Tongue (tissue), 2 donors: Measurements from ENCODE around the gene CACNA1E. TPM values are rescaled to one million over a fixed set of nuclear protein-coding genes. Genes with fewer than 3 reads are reported as not detected.
A peak's percentile ranks its signal among the peaks of the same experiment; 100 is the strongest.
"Not testable (repeated sequence)": the region's sequence is repeated elsewhere in the genome, so short reads cannot be mapped to it uniquely, and the experiment has no call there.

ENCODE experiments used
- DNase-seq: peaks from one replicate; pipeline ENCODE4 v3.0.0-alpha.2; 2015
- total RNA-seq: library from RNA; depleted of rRNA; stranded (reverse); fragments of >200 nt; gene quantifications from one replicate; pipeline ENCODE4 v1.2.3, GENCODE V29; 2014

CACNA1E gene
- total RNA-seq, 1 donor from 2014 or later = 0.41 TPM

DNA sequence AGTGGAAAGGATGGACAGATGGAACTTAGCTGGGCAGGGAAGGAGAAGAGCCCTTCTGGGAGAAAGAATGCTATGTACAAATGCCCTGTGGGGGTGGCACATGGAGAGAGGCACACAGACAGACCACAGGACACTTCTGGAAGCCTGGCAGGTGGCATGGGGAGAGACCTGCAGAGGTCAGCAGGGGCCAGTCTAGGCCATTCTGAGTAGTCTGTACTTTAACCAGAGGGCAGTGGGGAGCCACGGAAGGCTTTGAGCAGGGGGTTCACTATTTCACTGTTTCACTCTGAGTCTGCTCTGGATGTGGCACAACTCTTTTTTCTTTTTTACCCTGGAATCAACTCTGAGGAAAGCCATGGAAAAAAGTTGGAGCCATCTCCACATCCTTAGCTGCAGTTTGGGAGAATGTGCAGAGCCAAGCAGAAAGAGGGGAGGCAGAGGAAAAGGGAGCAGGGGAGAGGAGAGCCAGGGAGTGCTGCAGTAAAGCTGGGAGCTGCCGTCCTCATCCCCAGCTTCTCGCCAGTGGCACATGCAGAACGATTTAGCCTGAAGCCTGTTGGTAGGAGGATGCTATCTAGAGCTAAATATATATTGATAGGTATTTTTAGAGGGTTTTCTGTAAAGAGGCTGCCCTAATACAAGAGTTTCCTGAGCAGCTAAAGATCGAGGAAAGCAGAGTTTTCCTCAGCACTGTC lies 34.0 kb downstream of the CACNA1E start:
- no peak for DNase-seq

DNA sequence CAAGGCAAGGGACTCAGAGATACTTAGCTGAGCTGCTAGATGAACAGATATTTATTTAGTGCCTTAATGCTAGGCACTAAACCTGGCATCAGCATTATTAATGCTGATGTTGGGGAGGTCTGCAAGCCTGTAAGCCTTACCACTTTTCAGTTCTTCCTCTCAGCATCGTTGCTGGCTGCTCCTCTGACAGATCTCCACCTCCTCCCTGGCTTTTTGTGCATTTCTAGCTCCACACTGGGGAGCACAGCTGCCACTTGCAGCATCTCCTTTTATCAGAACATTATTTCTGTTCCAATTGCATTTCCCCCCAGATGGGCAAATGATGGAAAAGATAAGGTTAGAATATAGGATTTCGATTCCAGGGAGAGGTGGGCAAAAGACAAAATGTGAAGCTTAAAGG lies 34.8 kb downstream of the CACNA1E start:
- DNase-seq = no peak

GRCh38 chr1:181522864-181523263 lies 39.5 kb downstream of the CACNA1E start:
- DNase-seq = no peak

- DNase-seq = peak; percentile 31
Observed at GRCh38 chr1:181525104-181525721, 41.9 kb downstream of the CACNA1E start.

- DNase-seq = not testable (repeated sequence)
Observed at GRCh38 chr1:181528241-181528640, 44.9 kb downstream of the CACNA1E start.

DNA sequence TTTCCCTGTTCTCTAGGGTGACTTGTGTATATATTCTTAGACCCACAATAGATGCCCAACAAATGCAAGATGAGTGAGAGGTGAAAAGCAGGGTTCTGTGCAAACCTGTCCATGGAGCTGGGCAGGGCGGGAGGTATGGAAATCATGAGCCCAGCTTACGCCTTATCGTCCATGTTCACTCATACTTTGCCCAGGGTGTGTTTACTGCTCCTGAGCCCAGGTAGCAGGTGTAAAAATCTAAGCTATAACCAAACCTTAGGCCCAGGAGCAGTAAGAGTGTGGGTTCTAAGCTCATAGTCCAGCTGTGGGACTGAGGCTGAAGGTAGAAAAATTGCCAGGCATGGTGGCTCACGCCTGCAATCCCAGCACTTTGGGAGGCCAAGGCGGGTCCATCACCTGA lies 48.1 kb downstream of the CACNA1E start:
- DNase-seq = no peak

GRCh38 chr1:181531951-181532600 lies 48.8 kb downstream of the CACNA1E start:
- no peak for DNase-seq

- DNase-seq = no peak
Observed at GRCh38 chr1:181538836-181539235, 55.5 kb downstream of the CACNA1E start.

DNA sequence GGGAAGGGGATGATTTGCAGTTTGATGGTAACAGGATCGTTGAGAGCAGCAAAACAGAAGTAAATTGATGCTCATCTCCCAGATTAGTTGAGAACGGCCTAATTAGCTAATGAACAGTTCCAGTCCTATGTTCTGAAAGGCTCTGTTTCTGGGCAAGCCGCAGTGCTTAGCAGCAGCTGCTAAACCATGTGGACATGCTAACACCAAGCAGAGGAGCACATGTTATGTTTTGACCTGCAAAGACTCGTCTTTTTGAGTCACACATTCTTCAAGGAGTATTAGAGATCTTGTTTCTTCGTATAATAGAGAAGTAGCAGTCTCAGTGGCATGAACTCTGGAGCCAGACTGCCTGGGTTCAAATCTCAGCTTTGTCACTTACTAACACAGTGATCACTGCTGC lies 58.1 kb downstream of the CACNA1E start:
- DNase-seq = no peak

GRCh38 chr1:181541947-181542346 lies 58.6 kb downstream of the CACNA1E start:
- peak; percentile 2 for DNase-seq

GRCh38 chr1:181542406-181542805 lies 59.1 kb downstream of the CACNA1E start:
- DNase-seq = not testable (repeated sequence)

DNA sequence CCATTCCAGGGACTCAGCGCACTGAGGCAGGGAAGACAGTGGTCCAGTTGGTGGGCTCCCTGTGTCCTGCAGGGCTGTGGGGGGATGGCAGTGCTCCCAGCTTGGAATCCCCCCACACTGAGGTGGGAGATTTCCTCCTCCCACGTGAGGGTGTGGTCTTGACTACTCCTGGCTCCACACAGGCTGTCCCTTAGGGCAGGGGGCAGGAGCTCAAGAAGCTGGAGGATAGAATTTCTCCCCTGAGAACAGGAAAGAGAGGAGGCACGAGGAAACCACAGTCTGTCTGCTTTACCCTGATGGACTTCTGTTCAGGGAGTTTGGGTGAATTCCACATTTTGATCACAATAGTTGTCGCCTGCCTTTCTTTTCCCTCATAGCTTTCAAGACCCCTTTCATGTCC lies 62.1 kb downstream of the CACNA1E start:
- no peak for DNase-seq

DNA sequence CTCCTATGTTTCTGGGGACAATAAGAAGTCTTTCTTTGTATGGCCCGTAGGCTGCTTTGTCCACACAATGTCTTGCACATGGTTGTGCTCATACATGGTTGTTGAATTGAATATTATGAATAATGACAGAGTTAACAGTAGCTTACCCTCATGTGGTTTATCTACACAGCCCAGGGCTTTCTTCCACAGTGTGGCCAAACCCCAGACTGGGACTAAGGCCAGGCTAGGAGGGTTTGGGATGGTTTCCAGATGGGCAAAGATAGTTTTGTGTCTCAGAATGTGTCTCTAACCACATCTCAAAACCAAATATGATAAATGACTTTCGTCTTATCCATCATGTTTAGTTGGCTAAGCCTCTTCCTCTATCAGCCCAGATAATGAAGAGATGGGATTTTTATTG lies 65.2 kb downstream of the CACNA1E start:
- DNase-seq = no peak

DNA sequence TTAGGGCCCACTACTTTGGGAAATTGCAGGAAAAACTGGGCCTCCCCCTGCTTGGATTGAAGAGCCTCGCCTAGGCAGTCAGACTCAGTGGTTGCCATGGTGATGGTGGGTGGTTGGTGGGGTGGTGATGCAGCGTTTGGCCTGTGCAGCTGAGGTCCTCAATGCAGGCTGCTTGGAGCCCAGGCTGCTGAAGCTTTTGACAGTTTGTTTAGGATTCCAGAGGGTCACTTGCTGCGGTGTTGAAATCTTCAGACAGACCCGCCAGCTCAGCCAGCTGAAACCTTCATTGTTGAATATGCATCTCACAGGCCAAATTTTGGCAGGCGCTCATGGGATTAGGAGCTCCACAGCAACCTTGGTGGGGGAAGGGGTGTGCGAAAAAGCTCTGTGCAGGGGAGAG lies 67.9 kb downstream of the CACNA1E start:
- peak; percentile 83 for DNase-seq

DNA sequence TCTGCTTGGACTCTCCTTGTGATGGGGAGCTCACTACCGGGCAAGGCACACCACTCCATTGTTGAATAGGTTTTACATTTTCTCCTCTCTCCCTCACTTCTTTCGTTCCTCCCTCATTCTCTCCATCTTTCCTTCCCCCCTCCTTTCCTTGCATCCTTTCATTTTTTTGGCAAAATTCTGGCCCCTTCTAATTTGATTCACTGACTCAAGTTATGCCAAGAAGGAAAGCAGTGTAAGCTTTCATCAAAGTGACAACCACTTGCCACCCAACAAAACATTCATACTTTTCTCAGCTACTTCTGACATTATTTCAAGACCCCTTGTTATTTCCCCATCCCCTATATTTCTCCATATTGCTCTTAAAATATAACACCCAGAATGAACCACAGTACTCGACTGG lies 68.4 kb downstream of the CACNA1E start:
- no peak for DNase-seq

DNA sequence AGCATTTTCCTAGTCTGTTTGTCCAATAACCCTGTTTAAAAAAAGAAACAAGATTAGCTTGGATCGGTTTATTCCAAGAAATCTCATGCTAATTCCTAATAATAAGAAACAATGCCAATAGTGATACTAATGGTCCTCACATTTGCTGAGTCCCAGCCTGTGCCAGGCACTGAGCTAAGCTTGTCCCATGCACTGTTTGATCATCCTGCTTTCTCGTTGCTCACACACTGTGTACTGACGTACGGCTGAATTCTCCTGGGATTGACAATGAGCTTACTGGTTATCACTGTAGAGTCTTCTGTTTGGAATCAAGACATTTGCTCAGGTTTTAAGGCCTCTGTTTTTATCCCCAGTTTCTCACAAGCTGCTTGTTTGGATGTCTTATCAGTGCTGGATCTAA lies 71.1 kb downstream of the CACNA1E start:
- DNase-seq = no peak

- DNase-seq = peak; percentile 5
Observed at GRCh38 chr1:181556631-181557030, 73.3 kb downstream of the CACNA1E start.

DNA sequence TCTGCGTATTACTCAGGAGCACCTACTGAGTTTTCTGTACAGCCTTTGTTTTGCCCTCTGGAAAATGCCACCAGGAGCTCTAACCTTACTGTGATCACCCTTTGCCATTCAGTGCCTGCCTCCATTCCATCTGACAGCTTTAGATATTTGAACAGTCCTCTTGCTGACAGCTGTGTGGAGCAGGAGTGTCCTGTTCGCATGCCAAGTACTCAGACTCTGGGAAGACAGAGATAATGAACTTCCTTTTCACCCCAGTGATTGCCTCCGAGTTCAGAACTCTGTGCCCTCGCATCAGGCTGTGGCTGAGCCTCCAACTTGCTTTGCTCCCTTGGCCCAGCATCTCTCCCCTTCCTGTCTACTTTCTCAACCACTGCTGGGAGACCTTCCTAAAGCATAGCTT lies 74.0 kb downstream of the CACNA1E start:
- peak; percentile 54 for DNase-seq

GRCh38 chr1:181558416-181558815 lies 75.1 kb downstream of the CACNA1E start:
- DNase-seq = no peak

DNA sequence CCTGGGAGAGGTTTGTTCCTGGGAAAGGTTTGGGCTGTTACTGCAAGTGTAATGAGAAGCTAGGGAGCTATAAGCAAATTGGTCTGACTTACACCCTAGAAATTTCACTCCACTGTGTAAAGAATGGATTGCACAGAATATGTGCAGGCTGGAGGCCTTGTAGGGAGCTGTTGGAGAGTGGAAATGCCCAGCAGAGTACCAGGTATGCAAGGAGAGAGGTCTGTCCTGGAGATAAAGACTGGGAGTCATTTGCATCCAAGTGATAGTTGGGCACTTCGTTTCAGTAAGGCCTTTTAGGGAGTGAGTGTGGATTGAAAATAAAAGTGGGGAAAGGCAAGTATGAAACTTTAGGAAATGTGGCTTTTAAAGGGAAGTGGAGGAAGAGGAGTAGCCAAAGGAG lies 75.8 kb downstream of the CACNA1E start:
- DNase-seq = no peak

DNA sequence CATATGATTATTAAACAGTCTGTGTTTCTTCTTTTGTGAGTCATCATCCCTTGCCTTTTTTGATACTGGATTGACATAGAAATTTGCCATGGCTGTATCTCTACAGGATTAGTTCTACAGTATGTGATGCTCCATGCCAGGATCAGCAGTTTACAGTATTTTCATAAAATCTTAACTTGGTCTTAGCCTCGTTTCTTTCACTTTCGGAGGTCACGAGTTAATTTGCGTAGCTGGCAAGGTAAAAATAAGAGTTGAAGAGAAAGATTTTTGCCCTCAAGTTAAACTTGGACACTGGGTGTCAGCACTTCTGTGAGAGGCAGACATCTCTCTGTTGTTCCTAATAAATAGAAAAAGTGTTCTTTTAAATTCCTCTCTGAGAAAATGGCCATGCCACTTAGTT lies 79.1 kb downstream of the CACNA1E start:
- no peak for DNase-seq

DNA sequence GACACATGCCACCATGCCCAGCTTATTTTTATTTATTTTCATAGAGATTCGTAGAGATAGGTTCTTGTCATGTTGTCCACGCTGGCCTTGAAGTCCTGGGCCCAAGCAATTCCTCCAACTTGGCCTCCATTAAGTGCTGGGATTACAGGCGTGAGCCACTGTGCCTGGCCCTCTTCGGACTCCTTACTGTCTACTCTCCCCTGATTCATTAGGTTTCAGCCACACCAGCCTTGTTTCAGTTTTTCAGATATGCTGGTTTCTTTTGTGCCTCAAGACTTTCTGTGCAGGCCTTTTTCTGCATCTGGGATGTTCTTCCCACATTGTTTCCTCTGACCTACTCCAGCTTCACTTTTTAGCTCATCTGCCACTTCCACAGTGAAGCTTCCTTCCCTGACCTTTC lies 85.4 kb downstream of the CACNA1E start:
- DNase-seq = no peak

DNA sequence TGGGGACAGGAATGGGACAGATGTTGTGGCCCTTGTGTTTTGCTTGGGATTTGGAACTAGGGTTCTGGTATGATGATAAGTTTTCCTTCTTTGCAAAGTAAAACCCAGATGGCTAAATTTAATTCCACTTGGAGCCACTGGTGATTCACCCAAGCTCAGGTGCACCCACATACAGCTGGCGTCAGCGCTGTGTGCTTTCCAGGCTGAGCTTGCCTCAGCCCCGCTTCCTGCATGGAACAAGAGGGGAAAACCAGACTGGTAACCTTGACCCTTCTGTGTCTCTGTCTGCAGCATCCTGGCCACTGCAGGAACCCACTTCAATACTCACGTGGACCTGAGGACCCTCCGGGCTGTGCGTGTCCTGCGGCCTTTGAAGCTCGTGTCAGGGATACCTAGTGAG lies 94.2 kb downstream of the CACNA1E start:
- DNase-seq = no peak

GRCh38 chr1:181583598-181583997 lies 100.3 kb downstream of the CACNA1E start:
- no peak for DNase-seq
